ENCODE results near the gene PKM. TPM values are rescaled to one million over a fixed set of nuclear protein-coding genes. Genes with fewer than 3 reads are reported as not detected.
A peak's percentile ranks its signal among the peaks of the same experiment; 100 is the strongest.

PKM gene
- total RNA-seq, 4 donors from 2014 or later, result 259 to 431 (median 291) TPM

GRCh38 chr15:72272997-72273352, 42.0 kb upstream of the PKM start:
- WGBS, 2 donors (ENCODE audit: low coverage in 1 of 2), result 55 to 100% methylated on average over 1 to 10 of the region's 10 CpGs
- intact Hi-C loops (cut with DNase I; ENCODE audit: low total_unique reads) (loop anchor here (2.0 kb wide), 1 partner anchor 42 kb away; the partner anchor contains the start of gene PKM), in situ Hi-C loops (cut with MboI; ENCODE audit: low pct_ligation_motif_present in 1 of 4, low pct_unique_long_range_greater_than_20kb in 1 of 4, low sequenced_read_pairs in 3 of 4) (loop anchor here in 1 of 4 donors (10.0 kb wide), 1 partner anchor 68 kb away; no protein-coding TSS in a partner anchor)
- no peak for DNase-seq
- H3K9me3 ChIP-seq, result no peaks in the 10 kb centered on the region
- H3K36me3 ChIP-seq, result no peaks in the 10 kb centered on the region
- peaks cover 4 to 24% (median 10%) of the 10 kb centered on the region in 4 donors for H3K4me1 ChIP-seq
- H3K27ac ChIP-seq, result peak overlapping the region; percentile 63 to 94 (median 92)
- TF ChIP-seq POLR2A (IDR thresholded peaks at IDR 0.05), result no peak
- TF ChIP-seq POLR2AphosphoS5 (IDR thresholded peaks at IDR 0.05), result no peak
- TF ChIP-seq EP300 (IDR thresholded peaks at IDR 0.05; ENCODE audit: low read depth), result no peak
- TF ChIP-seq CTCF (IDR thresholded peaks at IDR 0.05), result no peak
- H3K4me3 ChIP-seq, result peak overlapping the region in 3 of 4 donors; percentile 76 to 90 (median 79)
- H3K27me3 ChIP-seq, result no peaks in the 10 kb centered on the region

DNA sequence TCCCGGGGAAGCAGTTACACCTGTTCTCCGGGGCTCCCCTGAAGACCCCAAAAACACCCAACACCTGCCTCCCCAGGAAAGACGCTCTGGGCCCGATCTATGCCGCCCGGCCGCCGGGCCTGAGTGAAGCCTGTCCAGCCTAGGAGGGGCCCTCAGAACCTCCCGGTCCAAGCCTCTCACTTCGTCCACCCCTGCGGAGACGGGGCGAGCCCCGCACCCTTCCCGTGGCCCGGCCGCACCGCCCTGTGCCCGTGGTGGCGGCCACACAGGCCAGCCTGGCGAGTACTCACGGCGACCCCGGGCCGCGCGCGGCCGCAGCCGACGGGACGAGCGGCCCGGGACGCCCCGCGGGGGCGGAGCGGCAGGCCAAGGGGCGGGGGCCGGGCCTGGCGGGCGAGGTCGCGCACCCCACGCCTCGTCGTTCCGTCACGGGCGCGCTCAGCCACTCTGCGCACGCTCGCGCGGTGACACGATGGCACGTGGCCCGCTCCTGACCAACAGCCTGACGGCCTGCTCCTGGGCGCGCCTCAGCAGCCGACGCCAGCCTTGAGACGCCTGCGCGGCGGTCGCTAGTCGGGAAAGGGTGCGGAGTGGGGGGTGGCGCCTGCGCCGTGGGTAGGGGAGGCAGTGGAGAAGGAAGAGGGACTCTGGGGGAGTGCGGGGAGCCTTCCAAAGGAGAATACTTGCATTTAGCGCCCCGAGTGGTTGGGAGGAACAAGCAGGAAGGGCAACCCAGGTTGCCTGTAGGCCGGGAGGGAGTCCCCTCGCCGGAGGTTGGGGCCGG, 41.4 kb upstream of the PKM start, which contains the start of gene PARP6:
Gene PARP6, minus strand, starts transcription at position 342 of the 784 bp plus-strand sequence. CDS start 5,077 bp downstream, outside the sequence.
- Histone ChIP-seq H3K9me3 (no peaks in the 10 kb centered on the region), H3K27me3 (no peaks in the 10 kb centered on the region), H3K27ac (peak within 1 kb of the TSS; percentile 89 to 94 (median 92)), H3K4me1 (peaks cover 4 to 24% (median 10%) of the 10 kb centered on the region in 4 donors), H3K36me3 (no peaks in the 10 kb centered on the region), H3K4me3 (peak within 1 kb of the TSS; percentile 76 to 95 (median 84))
- DNase-seq, result peak; percentile 98
- intact Hi-C loops (cut with DNase I; ENCODE audit: low total_unique reads) (loop anchor here (2.0 kb wide), 1 partner anchor 42 kb away; the partner anchor contains the start of gene PKM), in situ Hi-C loops (cut with MboI; ENCODE audit: low pct_ligation_motif_present in 1 of 4, low pct_unique_long_range_greater_than_20kb in 1 of 4, low sequenced_read_pairs in 3 of 4) (loop anchor here in 1 of 4 donors (10.0 kb wide), 1 partner anchor 68 kb away; no protein-coding TSS in a partner anchor)
- WGBS, 2 donors (ENCODE audit: low coverage in 1 of 2), result 2% methylated on average over 34 of the region's 82 CpGs; no CpG with 5 or more reads in 1 of the 2 donors
- peak; percentile 51 for TF ChIP-seq POLR2A (IDR thresholded peaks at IDR 0.05)
- peak in 2 of 3 donors; percentile 75 to 85 for TF ChIP-seq POLR2AphosphoS5 (IDR thresholded peaks at IDR 0.05)
- no peak for TF ChIP-seq EP300 (IDR thresholded peaks at IDR 0.05; ENCODE audit: low read depth)
- TF ChIP-seq CTCF (IDR thresholded peaks at IDR 0.05), result peak; percentile 49 to 71 (median 59)

DNA sequence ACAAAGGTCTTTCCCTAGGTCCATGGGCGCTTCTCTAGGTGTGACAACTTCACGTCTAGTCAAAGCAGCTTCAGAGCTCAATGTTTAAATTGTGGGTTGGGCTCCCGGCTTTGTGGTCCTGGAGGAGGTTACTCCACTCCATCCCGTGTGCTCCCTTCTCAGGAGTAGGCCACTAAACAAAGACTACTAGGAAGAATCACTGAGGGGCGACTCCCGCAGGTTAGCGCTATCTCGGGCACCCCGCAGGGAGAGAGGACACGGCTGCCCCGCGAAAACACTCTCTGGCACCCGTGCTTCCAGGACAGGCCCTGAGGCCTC, 40.9 kb upstream of the PKM start:
- intact Hi-C loops (cut with DNase I; ENCODE audit: low total_unique reads) (loop anchor here (2.0 kb wide), 1 partner anchor 41 kb away; the partner anchor contains the start of gene PKM), in situ Hi-C loops (cut with MboI; ENCODE audit: low pct_ligation_motif_present in 1 of 4, low pct_unique_long_range_greater_than_20kb in 1 of 4, low sequenced_read_pairs in 3 of 4) (loop anchor here in 1 of 4 donors (10.0 kb wide), 1 partner anchor 67 kb away; no protein-coding TSS in a partner anchor)
- Histone ChIP-seq H3K27me3 (no peaks in the 10 kb centered on the region), H3K9me3 (no peaks in the 10 kb centered on the region), H3K27ac (peak overlapping the region; percentile 89 to 94 (median 92)), H3K36me3 (peaks cover 0 to 3% (median under 1%) of the 10 kb centered on the region in 4 donors), H3K4me1 (peaks cover 4 to 24% (median 10%) of the 10 kb centered on the region in 4 donors), H3K4me3 (peak overlapping the region; percentile 76 to 95 (median 84))
- TF ChIP-seq POLR2AphosphoS5 (IDR thresholded peaks at IDR 0.05), result no peak
- no peak for TF ChIP-seq POLR2A (IDR thresholded peaks at IDR 0.05)
- no peak for TF ChIP-seq EP300 (IDR thresholded peaks at IDR 0.05; ENCODE audit: low read depth)
- no peak for TF ChIP-seq CTCF (IDR thresholded peaks at IDR 0.05)
- no peak for DNase-seq
- WGBS, 2 donors (ENCODE audit: low coverage in 1 of 2), result 2 to 10% methylated on average over 2 to 11 of the region's 13 CpGs

DNA sequence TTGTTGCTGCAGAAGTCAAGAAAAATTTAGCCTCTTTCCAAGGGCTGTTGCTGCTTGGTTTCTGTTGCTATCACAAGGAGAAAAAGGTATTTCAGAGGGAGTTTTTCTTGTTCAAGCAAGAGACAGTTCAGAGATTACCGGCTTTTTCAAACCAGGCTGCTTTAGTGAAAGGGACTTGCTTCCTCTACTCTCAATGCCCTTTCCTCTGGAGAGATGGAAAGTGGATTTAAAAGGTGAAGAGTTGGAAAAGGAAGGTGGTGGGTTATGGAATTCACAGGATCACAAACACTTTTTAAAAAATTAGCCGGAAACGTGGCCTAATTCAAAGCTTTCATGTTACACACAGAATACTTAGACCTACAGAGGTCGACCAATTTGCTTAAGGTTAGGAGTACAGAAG, 40.2 kb upstream of the PKM start:
- no peaks in the 10 kb centered on the region for H3K27me3 ChIP-seq
- in situ Hi-C loops (cut with MboI; ENCODE audit: low pct_ligation_motif_present in 1 of 4, low pct_unique_long_range_greater_than_20kb in 1 of 4, low sequenced_read_pairs in 3 of 4) (loop anchor here in 1 of 4 donors (10.0 kb wide), 1 partner anchor 66 kb away; no protein-coding TSS in a partner anchor), intact Hi-C loops (cut with DNase I; ENCODE audit: low total_unique reads) (no loop called here)
- no peak for TF ChIP-seq POLR2A (IDR thresholded peaks at IDR 0.05)
- TF ChIP-seq POLR2AphosphoS5 (IDR thresholded peaks at IDR 0.05), result no peak
- TF ChIP-seq CTCF (IDR thresholded peaks at IDR 0.05), result no peak
- no peak for TF ChIP-seq EP300 (IDR thresholded peaks at IDR 0.05; ENCODE audit: low read depth)
- peak overlapping the region in 1 of 4 donors; percentile 93 for H3K27ac ChIP-seq
- H3K4me3 ChIP-seq, result peak overlapping the region in 1 of 4 donors; percentile 79
- WGBS, 2 donors (ENCODE audit: low coverage in 1 of 2), result 82 to 94% methylated on average over 2 to 4 of the region's 4 CpGs
- peaks cover 4 to 24% (median 10%) of the 10 kb centered on the region in 4 donors for H3K4me1 ChIP-seq
- no peak for DNase-seq
- H3K9me3 ChIP-seq, result no peaks in the 10 kb centered on the region
- peaks cover 0 to 9% (median 3%) of the 10 kb centered on the region in 4 donors for H3K36me3 ChIP-seq

Data from transverse colon (tissue), 4 donors.